Activated CD8-positive, alpha-beta memory T cell treated with anti-CD3 and anti-CD28 coated beads, Interleukin-2, amount 50 U/mL, for 48 hours (primary cell): ENCODE results near the gene ARHGEF1.

ENCODE experiments used
- DNase-seq: peaks from one replicate; pipeline ENCODE4 v3.0.0-alpha.2; 2020

Gene ARHGEF1, protein sequence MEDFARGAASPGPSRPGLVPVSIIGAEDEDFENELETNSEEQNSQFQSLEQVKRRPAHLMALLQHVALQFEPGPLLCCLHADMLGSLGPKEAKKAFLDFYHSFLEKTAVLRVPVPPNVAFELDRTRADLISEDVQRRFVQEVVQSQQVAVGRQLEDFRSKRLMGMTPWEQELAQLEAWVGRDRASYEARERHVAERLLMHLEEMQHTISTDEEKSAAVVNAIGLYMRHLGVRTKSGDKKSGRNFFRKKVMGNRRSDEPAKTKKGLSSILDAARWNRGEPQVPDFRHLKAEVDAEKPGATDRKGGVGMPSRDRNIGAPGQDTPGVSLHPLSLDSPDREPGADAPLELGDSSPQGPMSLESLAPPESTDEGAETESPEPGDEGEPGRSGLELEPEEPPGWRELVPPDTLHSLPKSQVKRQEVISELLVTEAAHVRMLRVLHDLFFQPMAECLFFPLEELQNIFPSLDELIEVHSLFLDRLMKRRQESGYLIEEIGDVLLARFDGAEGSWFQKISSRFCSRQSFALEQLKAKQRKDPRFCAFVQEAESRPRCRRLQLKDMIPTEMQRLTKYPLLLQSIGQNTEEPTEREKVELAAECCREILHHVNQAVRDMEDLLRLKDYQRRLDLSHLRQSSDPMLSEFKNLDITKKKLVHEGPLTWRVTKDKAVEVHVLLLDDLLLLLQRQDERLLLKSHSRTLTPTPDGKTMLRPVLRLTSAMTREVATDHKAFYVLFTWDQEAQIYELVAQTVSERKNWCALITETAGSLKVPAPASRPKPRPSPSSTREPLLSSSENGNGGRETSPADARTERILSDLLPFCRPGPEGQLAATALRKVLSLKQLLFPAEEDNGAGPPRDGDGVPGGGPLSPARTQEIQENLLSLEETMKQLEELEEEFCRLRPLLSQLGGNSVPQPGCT

DNA sequence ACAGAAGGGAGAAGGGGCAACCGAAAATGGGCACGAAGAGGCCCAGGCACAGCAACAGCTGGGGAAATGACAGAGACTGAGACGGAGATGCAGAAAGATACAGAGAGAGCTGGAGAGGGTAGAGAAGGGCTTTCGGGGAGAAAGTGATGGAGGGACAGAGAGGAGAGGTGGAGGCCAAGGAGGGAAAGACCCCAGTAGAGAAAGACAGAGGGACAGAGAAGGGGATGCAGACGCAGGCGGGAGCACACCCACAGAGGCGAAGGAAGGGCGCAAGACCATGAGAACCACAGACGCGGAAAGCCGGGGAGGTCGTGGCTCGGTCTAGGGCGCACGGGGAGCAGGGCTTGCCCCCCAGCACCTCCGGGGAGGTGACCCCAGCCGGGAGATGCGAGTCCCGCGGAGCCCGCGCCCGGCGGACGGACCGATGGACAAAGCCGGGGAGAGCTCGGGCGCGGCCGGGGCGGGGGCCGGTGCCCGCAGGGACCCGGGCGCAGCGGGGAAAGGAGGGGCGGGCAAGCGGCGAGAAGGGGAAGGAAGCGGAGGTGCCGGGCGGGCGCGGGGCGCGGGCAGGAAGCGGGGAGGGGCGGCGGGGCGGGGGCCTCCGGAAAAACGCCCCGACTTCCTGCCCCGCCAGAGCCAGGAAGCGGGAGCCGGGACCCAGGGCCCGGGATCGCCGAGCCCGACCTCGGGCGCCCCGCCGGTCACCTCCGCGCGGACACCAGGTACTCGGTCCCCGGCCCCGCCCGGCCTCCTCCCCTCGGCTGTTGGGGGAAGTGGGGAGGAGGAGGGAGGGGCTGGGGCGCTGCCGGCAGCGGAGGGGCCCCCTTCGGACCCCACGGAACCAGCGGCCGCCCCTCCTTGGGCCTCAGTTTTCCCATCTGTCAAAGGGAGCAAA lies at the start of gene ARHGEF1:
TSS of gene ARHGEF1 (plus strand) at position 617 of the 895 bp plus-strand sequence. CDS start 4,899 bp downstream, outside the sequence.
- no peak for DNase-seq

DNA sequence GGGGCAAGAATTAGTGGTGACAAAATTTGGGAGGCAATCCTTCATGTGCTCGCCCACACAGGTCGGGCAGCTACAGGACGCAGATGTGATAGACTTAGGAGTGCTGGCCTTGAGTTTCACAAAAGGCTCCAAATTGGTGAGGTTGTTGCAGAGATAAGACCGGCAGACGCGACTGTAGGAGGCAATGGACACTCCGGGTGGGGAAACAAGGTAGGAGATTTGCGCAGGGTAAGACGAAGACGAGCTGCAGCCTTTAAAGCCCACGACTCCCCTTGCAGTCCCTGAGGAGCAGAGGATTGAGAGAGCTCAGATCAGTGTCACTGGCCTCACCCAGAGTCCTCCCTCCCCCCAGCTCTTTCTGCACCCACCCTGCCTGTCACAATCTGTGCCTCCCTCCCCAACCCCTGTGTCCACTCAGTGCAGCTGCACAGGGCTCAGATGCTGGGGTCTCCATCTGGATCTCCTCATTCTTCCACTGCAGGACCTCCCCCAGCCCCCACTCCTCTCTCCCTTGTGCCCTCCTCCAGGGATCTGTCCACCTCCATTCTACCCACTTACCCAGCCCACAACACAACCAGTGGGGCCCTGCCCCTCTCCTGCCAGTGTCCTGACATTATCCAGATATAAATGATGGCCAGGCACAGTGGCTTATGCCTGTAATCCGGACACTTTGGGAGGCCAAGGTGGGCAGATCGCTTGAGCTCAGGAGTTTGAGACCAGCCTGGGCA lies 44.8 kb upstream of the ARHGEF1 start:
- no peak for DNase-seq

DNA sequence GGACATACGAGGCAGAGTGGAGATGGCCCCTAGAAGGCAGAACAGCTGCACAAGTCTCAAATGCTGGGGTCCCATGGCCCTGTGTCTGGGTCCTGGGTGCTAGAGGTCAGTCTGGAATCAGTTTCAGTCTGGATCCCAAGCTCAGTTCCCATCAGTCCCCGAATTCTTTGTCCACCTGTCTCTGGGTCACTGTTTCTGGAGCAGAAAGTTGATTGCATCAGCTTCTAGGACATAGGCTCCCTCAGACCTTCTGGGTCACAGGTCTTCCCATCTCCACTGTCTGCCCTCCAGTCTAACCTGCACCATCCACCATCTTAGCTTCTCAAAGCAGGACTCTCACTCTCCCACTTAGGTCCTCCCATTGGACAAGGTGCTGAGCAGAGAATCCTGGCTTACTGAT lies 43.8 kb upstream of the ARHGEF1 start:
- DNase-seq: no peak

DNA sequence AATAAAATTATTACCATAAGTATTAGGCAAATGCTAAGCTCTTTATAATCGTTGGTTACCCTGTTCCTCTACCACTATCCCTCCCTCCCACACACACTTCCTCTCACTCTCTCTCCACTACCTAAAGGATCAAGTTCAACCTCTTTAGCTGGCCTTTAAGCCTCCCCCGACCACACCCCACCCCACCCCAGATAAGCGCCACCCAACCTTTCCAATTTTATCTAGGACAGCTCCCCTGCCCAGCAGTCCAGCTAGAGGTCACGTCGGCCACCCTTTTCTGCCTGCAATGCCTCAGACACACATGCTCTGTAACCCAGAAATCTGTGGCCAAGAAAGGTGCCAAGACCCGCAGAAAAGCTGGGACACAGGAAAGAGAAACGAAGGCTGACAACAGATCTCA lies 39.6 kb upstream of the ARHGEF1 start:
- DNase-seq: no peak

DNA sequence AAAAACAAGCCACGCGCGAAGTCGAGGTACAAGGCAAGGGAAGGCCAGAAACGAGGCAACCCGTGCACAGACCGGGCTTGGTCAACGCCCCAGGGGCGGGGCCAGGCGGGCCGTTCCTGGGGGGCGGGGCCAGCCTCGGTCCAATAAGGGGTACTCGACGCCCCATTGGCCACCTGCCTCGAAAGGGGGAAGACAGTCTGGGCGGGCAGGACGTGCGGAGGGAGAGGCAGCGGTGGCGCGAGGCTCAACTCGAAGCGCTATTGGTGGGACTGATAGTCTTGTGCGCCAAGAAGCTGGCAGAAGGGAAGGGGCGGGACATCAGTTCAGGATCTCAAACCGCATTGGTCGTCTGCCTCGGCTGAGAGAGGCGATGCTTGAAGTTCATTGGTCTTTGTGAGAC lies 38.4 kb upstream of the ARHGEF1 start, which contains the start of gene LYPD4:
TSS of gene LYPD4 (minus strand) at position 83 of the 400 bp plus-strand sequence. CDS start 5,398 bp downstream, outside the sequence.
- DNase-seq: no peak

DNA sequence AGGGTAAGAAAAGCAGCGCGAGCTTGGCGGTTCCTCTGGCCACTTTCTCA lies 38.2 kb upstream of the ARHGEF1 start, which contains the start of gene DMRTC2:
TSS of gene DMRTC2 (plus strand) at position 42 of the 50 bp plus-strand sequence. CDS start 2,387 bp downstream, outside the sequence.
- no peak for DNase-seq

DNA sequence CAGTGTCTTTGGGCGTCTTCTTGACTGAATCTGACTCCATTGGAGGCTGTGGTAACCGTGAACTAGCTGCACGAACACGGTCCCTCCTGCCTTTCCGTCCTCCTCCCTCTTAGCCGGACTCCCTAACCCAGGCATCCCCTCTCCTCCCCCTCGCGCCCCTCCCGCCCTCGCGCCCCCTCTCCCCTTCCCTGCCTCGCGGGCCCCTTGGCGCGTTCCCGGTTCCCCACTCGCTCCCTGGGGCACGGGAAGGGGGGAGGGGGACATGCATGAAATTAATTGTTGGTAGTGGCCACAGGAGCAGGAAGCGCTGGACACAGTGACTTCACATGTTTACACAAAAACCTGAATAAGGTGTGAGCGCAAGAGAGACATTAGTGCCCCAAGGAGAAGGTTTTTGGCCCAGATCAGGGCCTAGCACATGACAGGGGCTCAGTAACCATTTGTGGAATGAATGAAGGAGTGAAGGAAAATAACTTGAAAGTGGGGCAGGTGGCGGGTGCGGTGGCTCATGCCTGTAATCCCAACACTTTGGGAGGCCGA lies 37.9 kb upstream of the ARHGEF1 start:
- no peak for DNase-seq

DNA sequence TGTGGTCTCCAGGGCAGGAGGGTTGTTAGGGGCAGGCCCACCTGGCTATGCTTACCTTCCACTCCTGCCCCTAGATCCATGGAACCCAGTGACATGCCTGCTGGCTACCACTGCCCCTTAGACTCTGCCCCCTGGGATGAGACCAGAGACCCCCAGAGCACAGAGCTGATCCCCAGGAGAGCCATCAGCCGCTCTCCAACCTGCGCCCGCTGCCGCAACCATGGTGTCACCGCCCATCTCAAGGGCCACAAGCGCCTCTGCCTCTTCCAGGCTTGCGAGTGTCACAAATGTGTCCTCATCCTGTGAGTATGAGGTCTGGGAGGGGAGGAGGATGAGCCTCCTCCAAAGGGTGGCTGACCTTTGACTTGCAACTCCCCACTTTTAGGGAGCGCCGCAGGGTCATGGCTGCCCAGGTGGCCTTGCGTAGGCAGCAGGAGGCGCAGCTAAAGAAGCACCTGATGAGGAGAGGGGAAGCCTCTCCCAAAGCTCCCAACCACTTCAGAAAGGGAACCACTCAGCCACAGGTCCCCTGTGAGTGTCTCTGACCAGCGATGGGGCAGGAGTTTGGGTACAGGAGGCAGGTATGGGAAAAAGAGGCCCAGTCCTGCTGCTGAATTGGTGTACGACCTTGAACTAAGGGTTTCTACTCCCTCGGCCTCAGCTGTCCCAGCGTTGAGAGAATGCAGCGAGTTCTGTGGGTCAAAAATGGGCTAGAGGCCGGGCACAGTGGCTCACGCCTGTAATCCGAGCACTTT lies 35.5 kb upstream of the ARHGEF1 start:
- DNase-seq: no peak

DNA sequence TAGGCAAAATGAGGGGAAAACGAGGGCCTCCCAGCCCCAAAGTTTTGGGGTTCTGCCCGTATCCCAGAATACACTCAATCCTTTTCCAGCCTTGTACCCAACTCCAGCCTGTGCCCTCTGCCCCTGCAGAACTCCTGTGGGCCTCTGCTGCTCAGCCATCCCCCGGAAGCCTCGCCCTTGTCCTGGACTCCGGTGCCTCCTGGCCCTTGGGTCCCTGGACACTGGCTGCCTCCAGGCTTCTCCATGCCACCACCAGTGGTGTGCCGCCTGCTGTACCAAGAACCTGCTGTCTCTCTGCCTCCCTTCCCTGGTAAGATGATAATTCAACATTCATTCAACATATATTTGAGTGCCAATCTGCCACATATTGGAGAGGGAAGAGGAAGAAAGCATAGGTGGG lies 34.3 kb upstream of the ARHGEF1 start:
- no peak for DNase-seq

DNA sequence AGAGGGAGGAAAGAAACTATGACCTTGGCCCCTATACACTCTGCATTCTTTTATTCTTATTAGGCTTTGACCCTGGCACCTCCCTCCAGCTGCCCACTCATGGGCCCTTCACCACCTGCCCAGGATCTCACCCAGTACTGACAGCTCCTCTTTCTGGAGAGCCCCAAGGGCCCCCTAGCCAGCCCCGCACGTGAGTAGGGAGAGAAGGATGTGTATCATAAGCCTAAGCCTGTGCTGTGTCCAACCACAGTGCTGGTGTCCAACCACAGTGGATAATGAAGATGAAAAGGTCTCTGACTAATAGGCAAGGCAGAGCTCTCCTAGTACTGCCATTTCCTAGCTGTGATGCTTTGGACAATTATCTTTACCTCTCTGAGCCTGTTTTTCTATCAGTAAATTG lies 33.9 kb upstream of the ARHGEF1 start:
- DNase-seq: no peak

DNA sequence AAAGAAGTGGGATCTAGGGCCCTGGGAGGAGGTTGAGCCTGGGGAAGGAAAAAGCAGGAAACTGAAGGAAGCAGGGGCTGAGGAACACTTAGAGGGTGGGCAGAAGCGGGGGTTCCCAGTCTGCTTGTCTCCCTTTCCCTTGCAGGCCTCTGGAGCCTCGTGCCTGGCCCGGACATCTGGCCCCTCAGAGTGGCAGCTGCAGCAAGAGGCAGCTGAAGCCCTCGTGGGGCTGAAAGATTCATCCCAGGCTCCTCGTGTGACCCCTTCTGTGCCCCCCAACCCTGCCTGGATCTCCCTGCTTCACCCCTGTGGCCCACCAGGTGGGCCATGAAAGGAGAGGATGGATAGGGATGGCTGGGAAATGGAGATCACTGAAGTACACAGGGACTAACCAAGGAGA lies 32.6 kb upstream of the ARHGEF1 start:
- DNase-seq: no peak

DNA sequence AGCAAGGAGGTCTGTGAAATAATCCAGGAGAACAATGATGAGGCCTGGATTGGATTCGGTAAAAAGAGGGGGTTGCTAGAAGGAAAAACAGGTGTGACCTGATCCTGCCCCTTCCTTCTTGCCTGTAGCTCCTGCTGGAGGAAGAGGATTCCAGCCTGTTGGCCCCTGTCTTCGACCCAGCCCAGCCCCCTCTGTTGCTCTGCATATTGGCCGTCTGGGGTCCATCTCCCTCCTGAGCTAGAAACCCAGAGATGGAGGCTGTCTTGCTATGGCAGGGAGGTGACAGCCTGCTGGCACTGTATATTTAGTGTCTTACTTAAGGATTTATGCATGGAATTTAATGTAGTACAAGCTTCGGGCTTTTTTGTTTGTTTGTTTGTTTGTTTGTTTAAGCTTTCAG lies 31.5 kb upstream of the ARHGEF1 start:
- no peak for DNase-seq

DNA sequence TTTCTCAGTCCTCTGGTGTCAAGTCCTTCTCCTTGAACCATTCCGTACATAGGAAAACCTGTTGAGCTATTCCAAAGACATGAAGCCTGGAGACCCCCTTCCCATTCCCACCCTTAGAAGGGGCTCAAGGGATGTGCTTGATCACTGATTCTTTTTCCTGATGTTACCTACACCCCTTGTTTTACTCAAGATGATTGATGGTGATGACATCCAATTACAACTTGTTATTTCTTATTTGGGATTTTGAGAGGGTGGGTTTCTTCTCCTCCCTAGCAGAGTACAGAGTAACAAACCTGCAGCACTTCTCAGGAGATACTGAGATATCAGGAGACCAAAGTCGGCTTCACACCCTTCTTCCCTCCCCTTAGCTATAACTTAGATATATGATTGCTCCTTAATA lies 29.6 kb upstream of the ARHGEF1 start:
- DNase-seq: no peak

DNA sequence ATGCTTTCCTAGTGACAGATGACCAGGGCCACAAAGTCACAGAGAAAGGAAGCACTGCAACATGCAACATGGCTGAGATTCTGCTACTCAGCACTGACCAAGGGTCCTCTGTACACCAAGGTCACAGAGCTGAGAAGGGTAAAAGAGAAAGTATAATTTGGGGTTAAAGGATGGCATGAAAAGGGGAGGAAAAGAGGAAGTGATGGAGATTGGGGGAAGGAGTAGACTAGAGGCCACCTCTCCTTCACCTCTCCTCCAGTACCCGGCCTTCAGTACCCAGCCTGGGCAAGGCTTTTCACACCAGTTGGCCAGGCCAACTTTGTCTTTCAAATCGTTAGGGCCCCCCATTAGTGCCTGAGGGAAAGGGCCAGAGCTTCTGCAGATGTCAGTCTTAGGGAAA lies 29.2 kb upstream of the ARHGEF1 start:
- DNase-seq: no peak

DNA sequence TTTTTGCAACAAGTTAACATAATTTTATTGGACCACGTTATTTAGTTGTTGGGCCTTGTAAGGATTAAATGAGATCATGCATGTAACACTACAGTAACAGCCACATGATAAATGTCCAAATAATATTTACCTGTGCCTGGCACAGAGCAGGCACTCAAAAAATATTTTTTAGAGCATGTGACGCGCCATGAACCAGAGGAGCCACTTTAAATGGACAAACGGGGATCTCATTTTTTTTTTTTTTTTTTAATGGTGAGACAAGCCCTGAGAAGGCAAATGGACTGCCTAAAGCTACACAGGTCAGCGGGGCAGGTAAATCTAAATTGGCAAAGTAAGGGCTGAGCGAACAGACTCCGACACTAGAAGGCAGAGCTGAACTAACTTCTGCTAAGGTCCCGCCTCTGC lies 23.8 kb upstream of the ARHGEF1 start:
- DNase-seq: no peak

DNA sequence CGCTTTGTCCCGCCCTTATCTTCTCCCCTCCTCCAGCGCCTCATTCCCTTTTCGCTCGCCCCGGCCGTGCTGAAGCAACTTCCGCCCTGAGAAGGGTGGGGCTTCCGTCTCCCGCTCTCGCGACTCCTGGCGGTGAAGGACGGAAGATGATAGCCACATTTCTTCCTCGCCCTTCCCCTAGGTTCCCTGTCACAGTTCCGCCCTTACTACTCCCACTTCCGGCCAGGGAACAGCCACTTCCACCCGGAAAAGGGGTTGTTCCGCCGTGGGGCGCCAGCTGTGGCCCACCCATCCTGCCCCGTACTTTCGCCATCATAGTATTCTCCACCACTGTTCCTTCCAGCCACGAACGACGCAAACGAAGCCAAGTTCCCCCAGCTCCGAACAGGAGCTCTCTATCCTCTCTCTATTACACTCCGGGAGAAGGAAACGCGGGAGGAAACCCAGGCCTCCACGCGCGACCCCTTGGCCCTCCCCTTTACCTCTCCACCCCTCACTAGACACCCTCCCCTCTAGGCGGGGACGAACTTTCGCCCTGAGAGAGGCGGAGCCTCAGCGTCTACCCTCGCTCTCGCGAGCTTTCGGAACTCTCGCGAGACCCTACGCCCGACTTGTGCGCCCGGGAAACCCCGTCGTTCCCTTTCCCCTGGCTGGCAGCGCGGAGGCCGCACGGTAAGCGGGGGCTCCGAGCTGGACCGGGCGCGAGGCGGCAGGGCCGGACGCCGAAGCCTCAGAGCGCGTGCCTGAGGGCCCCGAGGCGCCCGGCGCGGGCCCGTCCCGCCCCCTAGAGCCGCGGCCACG lies 23.2 kb upstream of the ARHGEF1 start, which contains the start of gene RPS19:
TSS of gene RPS19 (plus strand) at position 638 of the 801 bp plus-strand sequence. CDS start 520 bp downstream, outside the sequence.
- DNase-seq: peak; percentile 99

DNA sequence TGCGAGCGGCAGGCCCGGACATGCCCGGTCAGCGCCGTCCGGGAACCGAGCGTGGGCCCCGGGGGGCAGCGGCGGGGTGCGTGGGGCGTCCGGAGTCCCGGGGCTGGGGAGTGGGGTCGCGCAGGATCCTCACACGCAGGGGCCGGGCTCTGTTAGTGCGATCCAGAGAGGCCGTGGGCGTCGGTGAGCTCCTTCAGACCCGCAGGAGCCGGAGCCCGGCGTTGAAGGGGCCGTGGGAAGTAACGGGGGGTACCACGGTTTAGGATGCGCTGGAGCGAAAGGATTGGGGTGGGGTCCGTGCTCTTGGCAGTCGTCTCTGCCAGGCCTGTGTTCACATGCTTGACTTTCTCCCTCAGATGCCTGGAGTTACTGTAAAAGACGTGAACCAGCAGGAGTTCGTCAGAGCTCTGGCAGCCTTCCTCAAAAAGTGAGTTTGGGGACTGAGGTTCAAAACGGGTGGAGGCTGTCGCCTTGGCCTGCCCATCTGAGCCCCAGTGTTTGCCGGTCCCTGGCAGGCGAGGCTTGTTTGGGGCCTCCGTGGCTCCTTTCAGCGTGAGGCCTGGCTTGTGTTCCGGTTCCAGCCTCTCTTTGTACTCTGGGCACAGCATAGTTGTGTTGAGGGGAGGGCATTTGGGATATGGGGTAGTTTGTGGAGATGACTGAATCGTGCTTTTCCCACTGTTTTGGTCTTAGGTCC lies 22.4 kb upstream of the ARHGEF1 start:
- DNase-seq: no peak

DNA sequence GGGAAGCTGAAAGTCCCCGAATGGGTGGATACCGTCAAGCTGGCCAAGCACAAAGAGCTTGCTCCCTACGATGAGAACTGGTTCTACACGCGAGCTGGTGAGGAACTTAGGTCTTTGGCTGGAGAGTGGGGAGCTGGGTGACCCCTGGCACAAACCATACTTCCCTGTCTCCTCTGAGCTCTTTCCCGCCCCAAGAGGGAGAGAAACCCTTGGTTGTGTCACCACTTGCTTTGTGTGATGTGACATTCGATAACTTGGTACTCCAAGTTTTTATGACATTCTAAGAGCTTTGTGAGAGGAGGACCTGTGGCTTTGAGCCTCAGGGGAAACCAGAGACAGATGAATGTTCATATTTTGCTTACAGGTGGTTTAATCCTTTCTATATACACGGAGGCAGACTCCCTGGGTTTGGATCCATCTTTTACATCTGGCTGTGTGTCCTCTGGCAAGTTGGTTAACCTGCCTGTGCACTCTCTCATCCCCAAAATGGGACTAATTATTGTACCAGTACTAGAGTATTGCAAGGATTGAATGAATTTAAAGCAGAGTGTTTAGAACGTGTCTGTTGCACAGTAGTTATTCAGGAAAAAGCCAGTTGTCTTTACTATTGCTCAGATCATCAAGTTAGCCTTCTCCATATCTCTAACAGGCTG lies 21.7 kb upstream of the ARHGEF1 start:
- peak; percentile 66 for DNase-seq

DNA sequence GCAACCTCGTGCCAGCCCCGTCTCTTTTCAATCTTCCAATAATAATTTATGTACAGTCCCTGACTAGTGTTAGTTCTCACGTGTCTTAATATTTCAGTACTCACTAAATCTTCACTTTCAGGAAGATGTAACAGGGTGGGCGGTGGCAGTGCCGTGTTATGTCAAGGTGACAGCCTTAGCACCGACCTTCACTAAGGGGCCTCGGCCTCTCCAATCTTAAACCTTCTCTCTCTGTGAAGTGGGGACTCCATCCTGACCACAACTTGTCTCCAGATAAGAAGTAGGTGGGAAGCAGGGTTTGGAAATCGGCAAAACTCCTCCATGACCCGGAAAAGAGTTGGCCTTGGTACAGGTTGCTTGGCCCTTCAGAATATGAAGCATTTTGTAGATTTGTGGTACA lies 21.1 kb upstream of the ARHGEF1 start:
- DNase-seq: no peak
